ENCODE measurements around the gene COL6A1. TPM values are rescaled to one million over a fixed set of nuclear protein-coding genes. Genes with fewer than 3 reads are reported as not detected.

Gene COL6A1
- total and polyA plus RNA-seq, 10 donors = 76.5 to 190 (median 129) TPM

DNA sequence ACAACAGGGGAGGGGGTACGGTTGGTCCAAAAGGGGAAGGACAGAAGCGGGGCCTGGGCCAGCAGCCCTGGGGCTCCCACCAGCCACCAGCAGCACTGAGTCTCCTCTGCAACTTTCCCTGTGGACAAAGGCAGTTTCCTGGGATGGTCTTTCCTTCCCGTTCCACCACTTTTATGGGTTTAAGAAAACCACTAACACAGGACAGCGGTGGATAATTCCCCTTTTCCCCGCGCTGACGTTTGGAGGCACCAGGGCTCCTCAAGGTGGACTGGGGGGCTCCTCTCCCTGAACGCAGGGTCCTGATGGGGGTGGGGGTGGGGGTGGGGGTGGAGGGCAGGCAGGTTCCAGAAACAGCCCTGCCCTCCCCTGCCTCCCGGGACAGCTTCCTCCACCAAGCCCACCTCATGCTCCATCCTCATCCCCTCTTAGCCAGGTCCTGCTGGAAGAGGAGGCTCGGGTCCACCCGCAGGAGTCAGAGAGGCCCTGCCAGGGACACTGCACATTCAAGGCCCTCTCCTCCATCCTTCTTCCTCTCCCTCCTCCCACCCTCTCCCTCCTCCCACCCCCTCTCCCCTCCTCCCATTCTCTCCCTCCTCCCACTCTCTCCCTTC is 4.8 kb upstream of the COL6A1 start:
- TF ChIP-seq, protein P1, sequence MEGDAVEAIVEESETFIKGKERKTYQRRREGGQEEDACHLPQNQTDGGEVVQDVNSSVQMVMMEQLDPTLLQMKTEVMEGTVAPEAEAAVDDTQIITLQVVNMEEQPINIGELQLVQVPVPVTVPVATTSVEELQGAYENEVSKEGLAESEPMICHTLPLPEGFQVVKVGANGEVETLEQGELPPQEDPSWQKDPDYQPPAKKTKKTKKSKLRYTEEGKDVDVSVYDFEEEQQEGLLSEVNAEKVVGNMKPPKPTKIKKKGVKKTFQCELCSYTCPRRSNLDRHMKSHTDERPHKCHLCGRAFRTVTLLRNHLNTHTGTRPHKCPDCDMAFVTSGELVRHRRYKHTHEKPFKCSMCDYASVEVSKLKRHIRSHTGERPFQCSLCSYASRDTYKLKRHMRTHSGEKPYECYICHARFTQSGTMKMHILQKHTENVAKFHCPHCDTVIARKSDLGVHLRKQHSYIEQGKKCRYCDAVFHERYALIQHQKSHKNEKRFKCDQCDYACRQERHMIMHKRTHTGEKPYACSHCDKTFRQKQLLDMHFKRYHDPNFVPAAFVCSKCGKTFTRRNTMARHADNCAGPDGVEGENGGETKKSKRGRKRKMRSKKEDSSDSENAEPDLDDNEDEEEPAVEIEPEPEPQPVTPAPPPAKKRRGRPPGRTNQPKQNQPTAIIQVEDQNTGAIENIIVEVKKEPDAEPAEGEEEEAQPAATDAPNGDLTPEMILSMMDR (IDR thresholded peaks at IDR 0.05 in 8 of 11, conservative IDR thresholded peaks at IDR 0.05 in 3 of 11) = no peak
- no peak for TF ChIP-seq POLR2A (IDR thresholded peaks at IDR 0.05)
- no peak for TF ChIP-seq POLR2AphosphoS5 (IDR thresholded peaks at IDR 0.05)
- peaks cover 23 to 53% (median 42%) of the 10 kb centered on the region in 6 donors for H3K4me1 ChIP-seq
- H3K4me3 ChIP-seq = no peak overlapping the region
- H3K36me3 ChIP-seq = no peaks in the 10 kb centered on the region
- H3K27ac ChIP-seq = peak overlapping the region in 2 of 8 donors; percentile 8 to 41
- 25 to 55% (median 42%) methylated on average over 9 to 11 of the region's 11 CpGs for WGBS, 5 donors
- peaks cover 0 to 87% (median 36%) of the 10 kb centered on the region in 7 donors for H3K27me3 ChIP-seq (replicated peaks in 1 of 7)
- intact Hi-C loops (cut with DNase I; ENCODE audit: low total_unique reads) = no loop called here
- H3K9me3 ChIP-seq = no peaks in the 10 kb centered on the region
- no peak for DNase-seq

DNA sequence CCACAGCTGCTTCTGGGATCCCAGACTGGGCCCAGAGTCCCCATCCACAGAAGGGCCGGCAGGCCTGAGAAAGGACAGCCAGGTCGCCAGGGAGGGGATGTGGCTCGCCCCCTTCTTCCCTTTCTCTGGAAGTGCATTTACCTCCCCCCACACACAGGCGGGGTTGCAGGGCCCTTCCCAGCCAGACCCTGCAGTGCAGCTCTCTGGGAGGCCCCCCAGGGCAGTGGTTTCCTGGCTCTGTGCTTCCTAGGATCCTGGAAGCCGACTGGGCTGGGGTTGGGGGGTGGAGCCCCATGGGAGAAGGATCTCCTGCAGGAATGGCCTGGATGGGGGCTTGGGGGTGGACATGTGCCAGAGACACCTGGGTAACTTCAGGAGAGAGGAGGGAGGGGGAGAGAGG is 4.2 kb upstream of the COL6A1 start:
- H3K27ac ChIP-seq = peak overlapping the region in 3 of 8 donors; percentile 8 to 41 (median 18)
- 34 to 60% (median 45%) methylated on average over 4 to 5 of the region's 5 CpGs for WGBS, 5 donors
- peaks cover 23 to 53% (median 43%) of the 10 kb centered on the region in 6 donors for H3K4me1 ChIP-seq
- TF ChIP-seq POLR2AphosphoS5 (IDR thresholded peaks at IDR 0.05) = no peak
- TF ChIP-seq POLR2A (IDR thresholded peaks at IDR 0.05) = no peak
- TF ChIP-seq, protein P1 (IDR thresholded peaks at IDR 0.05 in 8 of 11, conservative IDR thresholded peaks at IDR 0.05 in 3 of 11) = no peak
- no peaks in the 10 kb centered on the region for H3K9me3 ChIP-seq
- peaks cover 0 to 87% (median 32%) of the 10 kb centered on the region in 7 donors for H3K27me3 ChIP-seq (replicated peaks in 1 of 7)
- H3K4me3 ChIP-seq = no peak overlapping the region
- H3K36me3 ChIP-seq = no peaks in the 10 kb centered on the region
- intact Hi-C loops (cut with DNase I; ENCODE audit: low total_unique reads) = no loop called here
- peak; percentile 70 for DNase-seq

DNA sequence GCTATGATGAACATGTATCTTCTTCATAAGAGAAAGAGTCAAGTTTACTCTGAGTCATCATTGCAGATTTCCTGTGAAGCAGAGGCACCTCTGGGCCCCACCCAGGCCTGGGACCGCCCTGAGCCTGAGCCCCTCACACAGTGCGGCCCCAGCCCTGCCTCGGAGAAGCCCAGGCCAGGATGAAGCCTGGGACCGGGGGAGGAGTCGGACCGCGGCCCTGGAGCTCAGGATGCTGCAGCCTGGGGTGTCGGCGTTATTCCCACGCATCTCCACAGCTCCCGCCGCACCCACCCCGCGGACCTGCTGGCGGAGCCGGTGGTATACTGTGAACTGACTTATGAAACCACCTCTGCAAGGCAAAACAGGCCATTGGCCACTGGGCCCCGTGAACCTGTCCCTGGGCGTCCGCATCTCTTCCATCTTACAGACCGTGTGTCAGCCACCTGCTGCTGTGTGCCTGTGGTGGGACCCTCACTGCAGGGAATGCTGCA is 2.4 kb upstream of the COL6A1 start:
- Histone ChIP-seq H3K9me3 (no peaks in the 10 kb centered on the region), H3K4me1 (peaks cover 11 to 46% (median 31%) of the 10 kb centered on the region in 6 donors), H3K36me3 (peaks cover 0 to 5% (median 0%) of the 10 kb centered on the region in 6 donors), H3K27ac (no peak overlapping the region), H3K27me3 (replicated peaks in 1 of 7) (peaks cover 0 to 79% (median 21%) of the 10 kb centered on the region in 7 donors), H3K4me3 (no peak overlapping the region)
- 82 to 87% (median 85%) methylated on average over 20 of the region's 20 CpGs for WGBS, 5 donors
- intact Hi-C loops (cut with DNase I; ENCODE audit: low total_unique reads) = no loop called here
- TF ChIP-seq, protein P1 (IDR thresholded peaks at IDR 0.05 in 8 of 11, conservative IDR thresholded peaks at IDR 0.05 in 3 of 11) = no peak
- TF ChIP-seq POLR2AphosphoS5 (IDR thresholded peaks at IDR 0.05) = no peak
- DNase-seq = peak; percentile 72

DNA sequence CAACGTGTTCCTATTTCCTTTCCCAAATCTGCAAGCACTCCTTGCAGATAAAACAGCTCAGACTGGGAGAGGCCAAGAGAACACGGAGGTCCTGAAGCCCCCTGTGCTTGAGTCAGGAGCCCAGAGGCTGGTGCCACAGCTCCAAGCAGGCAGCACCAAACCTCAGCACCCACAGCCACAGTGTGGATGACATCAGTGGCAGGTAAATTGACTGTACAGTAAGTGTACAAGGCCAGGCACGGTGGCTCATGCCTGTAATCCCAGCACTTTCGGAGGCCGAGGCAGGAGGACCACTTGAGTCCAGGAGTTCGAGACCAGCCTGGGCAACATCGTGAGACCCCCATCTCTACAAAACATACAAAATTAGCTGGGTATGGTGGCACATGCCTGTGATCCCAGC is 1.9 kb upstream of the COL6A1 start:
- intact Hi-C loops (cut with DNase I; ENCODE audit: low total_unique reads) = no loop called here
- 82 to 92% (median 88%) methylated on average over 7 of the region's 7 CpGs for WGBS, 5 donors
- H3K9me3 ChIP-seq = no peaks in the 10 kb centered on the region
- no peak overlapping the region for H3K4me3 ChIP-seq
- no peak for DNase-seq
- H3K4me1 ChIP-seq = peaks cover 6 to 46% (median 27%) of the 10 kb centered on the region in 6 donors
- H3K36me3 ChIP-seq = peaks cover 0 to 8% (median 0%) of the 10 kb centered on the region in 6 donors
- no peak overlapping the region for H3K27ac ChIP-seq
- TF ChIP-seq, protein P1 (IDR thresholded peaks at IDR 0.05 in 8 of 11, conservative IDR thresholded peaks at IDR 0.05 in 3 of 11) = no peak
- TF ChIP-seq POLR2AphosphoS5 (IDR thresholded peaks at IDR 0.05) = no peak
- peaks cover 0 to 75% (median 16%) of the 10 kb centered on the region in 7 donors for H3K27me3 ChIP-seq (replicated peaks in 1 of 7)

Data from spleen (tissue), 11 donors.